Upper lobe of right lung (tissue), 1 donor: ENCODE measurements around the gene DHX58. TPM values are rescaled to one million over a fixed set of nuclear protein-coding genes. Genes with fewer than 3 reads are reported as not detected.
A peak's percentile ranks its signal among the peaks of the same experiment; 100 is the strongest.

ENCODE experiments used
- ATAC-seq: fragments of 200-7000 bp; cut with Tn5 transposase; one replicate; pipeline ENCODE4 v1.9.1; 2020; ENCODE audit warnings: mild to moderate bottlenecking, moderate library complexity
- DNase-seq: peaks from one replicate; pipeline ENCODE4 v3.0.0-alpha.2; 2020
- H3K27ac ChIP-seq: fragments of 200-600 bp; one replicate; pipeline ENCODE4 v1.8.0; 2022
- H3K27me3 ChIP-seq: fragments of 200-600 bp; one replicate; pipeline ENCODE4 v1.8.0; 2022; ENCODE audit warnings: mild to moderate bottlenecking
- H3K36me3 ChIP-seq: fragments of 200-600 bp; one replicate; pipeline ENCODE4 v1.8.0; 2022
- H3K4me1 ChIP-seq: fragments of 200-600 bp; one replicate; pipeline ENCODE4 v1.8.0; 2022
- H3K4me3 ChIP-seq: fragments of 200-600 bp; one replicate; pipeline ENCODE4 v1.8.0; 2022; ENCODE audit warnings: mild to moderate bottlenecking
- H3K9me3 ChIP-seq: fragments of 200-600 bp; one replicate; pipeline ENCODE4 v1.8.0; 2022
- intact Hi-C: fragments of 100-400 bp; cut with DNase I; formaldehyde crosslinking; loops from one replicate; pipeline ENCODE4 v1.11.0; 2022
- total RNA-seq: library from RNA; stranded (reverse); fragmentation: NEBNext Ultra II Directional; extraction: Animal tissue kit (Norgen Biotek cat#: 25700); gene quantifications from one replicate; pipeline ENCODE4 v1.2.1, GENCODE V29; 2021
- TF ChIP-seq, protein P1 (sequence below): fragments of 200-600 bp; IDR thresholded peaks from one replicate; pipeline ENCODE4 v1.8.0; 2022; ENCODE audit warnings: antibody characterized with exemption
- donor health status: DM: no; HTN: yes; CAD: no; lungs with severe emphysema.

Gene DHX58
- total RNA-seq, 1 donor from 2014 or later: 27.5 TPM

DNA sequence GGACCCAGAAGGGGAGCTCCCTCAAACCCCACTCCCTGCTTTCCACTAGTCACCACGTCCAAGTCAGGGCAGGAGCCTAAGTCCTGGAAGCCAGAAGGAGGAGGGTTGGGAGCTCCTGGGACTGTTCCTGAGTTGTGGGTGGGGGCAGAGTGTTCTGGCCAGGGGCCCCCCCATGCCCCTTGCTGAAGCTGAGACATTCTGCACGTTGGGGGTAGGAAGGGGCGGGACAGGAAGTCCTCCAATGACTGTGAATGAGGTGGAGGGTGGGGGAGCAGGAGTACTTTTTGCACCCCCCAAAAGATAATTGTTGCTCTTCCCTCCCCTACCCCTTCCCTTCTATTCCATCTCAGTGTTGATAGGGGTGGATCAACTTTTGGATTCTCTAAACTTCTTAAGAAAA lies 40.7 kb downstream of the DHX58 start:
- DNase-seq (no peak), ATAC-seq (no peak)
- peaks cover 5% of the 10 kb centered on the region for H3K4me1 ChIP-seq
- peaks cover 36% of the 10 kb centered on the region for H3K27me3 ChIP-seq
- no peak overlapping the region for H3K27ac ChIP-seq
- no peak overlapping the region for H3K4me3 ChIP-seq
- intact Hi-C loops: no loop called here
- H3K36me3 ChIP-seq: no peaks in the 10 kb centered on the region
- no peaks in the 10 kb centered on the region for H3K9me3 ChIP-seq
- TF ChIP-seq, protein P1, sequence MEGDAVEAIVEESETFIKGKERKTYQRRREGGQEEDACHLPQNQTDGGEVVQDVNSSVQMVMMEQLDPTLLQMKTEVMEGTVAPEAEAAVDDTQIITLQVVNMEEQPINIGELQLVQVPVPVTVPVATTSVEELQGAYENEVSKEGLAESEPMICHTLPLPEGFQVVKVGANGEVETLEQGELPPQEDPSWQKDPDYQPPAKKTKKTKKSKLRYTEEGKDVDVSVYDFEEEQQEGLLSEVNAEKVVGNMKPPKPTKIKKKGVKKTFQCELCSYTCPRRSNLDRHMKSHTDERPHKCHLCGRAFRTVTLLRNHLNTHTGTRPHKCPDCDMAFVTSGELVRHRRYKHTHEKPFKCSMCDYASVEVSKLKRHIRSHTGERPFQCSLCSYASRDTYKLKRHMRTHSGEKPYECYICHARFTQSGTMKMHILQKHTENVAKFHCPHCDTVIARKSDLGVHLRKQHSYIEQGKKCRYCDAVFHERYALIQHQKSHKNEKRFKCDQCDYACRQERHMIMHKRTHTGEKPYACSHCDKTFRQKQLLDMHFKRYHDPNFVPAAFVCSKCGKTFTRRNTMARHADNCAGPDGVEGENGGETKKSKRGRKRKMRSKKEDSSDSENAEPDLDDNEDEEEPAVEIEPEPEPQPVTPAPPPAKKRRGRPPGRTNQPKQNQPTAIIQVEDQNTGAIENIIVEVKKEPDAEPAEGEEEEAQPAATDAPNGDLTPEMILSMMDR: no peak

DNA sequence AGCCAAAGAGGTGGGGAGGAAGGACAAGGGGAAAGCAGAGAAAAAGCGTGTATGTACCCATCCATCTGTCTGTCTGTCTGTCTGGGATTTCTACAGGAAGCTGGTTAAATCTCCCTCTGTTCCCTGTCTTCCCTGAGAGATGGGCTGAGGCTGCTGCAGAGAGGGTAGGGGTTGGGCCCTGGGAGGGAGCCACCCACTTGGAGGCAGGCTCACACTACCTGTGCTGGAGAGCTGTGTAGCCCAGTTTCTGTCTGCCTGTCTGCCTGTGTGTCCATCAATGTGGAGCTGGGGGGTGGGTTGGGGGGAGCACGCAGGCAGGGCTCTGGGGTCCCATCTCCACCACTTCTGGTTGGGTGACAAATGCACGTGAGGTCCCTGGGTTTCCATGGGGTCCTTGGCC lies 43.5 kb downstream of the DHX58 start:
- peaks cover 5% of the 10 kb centered on the region for H3K4me1 ChIP-seq
- H3K27ac ChIP-seq: no peak overlapping the region
- no peak for ATAC-seq
- no peak overlapping the region for H3K4me3 ChIP-seq
- TF ChIP-seq, protein P1: no peak
- H3K27me3 ChIP-seq: peaks cover 36% of the 10 kb centered on the region
- no peaks in the 10 kb centered on the region for H3K36me3 ChIP-seq
- DNase-seq: no peak
- H3K9me3 ChIP-seq: no peaks in the 10 kb centered on the region
- intact Hi-C loops: no loop called here

DNA sequence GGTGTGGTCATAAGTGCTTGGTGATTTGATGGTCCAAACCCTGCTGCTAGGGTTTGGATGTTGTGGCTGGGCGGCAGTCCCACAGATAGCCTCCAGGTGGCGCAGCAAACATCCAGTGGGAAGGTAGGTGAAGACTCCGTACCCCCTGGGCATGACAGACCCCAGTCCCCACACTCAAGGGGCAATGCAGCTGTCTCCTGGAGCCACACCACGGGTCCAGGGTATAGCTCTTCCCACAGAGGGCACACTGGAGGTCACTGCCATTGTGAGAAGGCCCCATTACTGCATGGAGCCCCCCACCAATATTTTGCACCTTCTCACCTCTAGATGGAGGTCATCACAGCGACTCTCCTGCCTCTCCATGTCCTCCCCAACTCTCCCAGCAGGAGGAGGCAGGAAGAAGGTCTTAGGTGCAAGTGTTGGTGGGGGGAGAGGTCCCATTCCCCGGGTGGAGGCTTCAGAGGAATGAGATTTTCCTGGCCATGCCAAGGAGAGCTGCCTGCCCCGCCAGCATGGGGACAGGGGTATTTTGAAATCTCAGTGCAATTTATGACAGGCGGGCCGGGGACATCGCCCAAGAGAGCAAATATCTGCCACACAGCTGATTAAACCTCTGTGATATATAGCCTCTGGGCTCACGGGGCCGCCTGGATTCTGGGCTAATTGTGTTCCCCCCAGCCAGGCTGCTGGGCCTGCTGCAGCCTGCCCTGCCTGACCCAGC lies 45.0 kb downstream of the DHX58 start:
- ATAC-seq: peak; percentile 74
- TF ChIP-seq, protein P1: peak; percentile 94
- peaks cover 5% of the 10 kb centered on the region for H3K4me1 ChIP-seq
- H3K27ac ChIP-seq: no peak overlapping the region
- peak; percentile 82 for DNase-seq
- H3K9me3 ChIP-seq: no peaks in the 10 kb centered on the region
- H3K36me3 ChIP-seq: no peaks in the 10 kb centered on the region
- no peak overlapping the region for H3K4me3 ChIP-seq
- intact Hi-C loops: no loop called here
- peaks cover 24% of the 10 kb centered on the region for H3K27me3 ChIP-seq

DNA sequence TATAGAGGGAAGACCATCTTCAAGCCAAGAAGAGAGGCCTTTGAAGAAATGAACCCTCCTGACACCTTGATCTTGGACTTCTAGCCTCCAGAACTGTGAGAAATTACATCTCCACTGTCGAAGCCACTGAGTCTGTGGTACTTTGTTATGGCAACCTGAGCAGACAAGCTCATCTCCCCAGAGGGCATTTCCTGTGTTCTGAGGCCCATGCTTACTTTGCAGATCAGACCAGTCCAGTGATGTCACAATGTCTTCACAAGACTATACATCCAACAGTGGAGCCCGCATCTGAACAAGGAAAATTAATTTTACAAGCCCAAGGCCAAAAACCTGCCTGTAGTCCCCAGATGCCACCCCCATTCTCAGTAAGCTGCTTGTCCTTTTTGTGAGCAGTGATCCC lies 47.3 kb downstream of the DHX58 start:
- H3K4me3 ChIP-seq: no peak overlapping the region
- H3K27ac ChIP-seq: no peak overlapping the region
- TF ChIP-seq, protein P1: no peak
- peaks cover 2% of the 10 kb centered on the region for H3K27me3 ChIP-seq
- no peaks in the 10 kb centered on the region for H3K4me1 ChIP-seq
- DNase-seq (no peak), ATAC-seq (no peak)
- intact Hi-C loops: no loop called here
- no peaks in the 10 kb centered on the region for H3K9me3 ChIP-seq
- H3K36me3 ChIP-seq: no peaks in the 10 kb centered on the region

DNA sequence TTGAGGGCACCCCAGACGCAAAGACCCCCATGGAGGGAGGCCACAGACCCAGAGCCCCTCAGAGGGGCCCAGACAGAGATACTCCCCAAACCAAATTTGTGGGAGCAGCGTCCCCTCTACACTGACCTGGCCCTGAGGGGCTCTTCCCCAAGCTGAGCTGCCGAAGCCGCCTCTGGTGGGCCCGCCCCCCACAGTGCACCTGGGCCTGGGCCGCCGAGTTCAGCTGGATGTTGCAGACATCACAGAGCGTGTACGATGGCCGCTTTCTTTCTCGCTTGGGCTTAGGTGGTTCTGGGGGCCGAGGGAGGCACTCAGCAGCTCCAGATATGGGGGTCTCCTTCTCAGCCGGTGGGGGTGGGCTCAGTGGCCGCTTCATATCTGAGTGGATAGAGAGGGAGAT lies 49.8 kb downstream of the DHX58 start:
- Histone ChIP-seq H3K27ac (no peak overlapping the region), H3K4me3 (no peak overlapping the region), H3K36me3 (no peaks in the 10 kb centered on the region), H3K27me3 (no peaks in the 10 kb centered on the region), H3K9me3 (no peaks in the 10 kb centered on the region), H3K4me1 (no peaks in the 10 kb centered on the region)
- ATAC-seq (no peak), DNase-seq (no peak)
- intact Hi-C loops: no loop called here
- TF ChIP-seq, protein P1: no peak
